DMS53 (cell line): ENCODE data around the gene ASPN.

Source experiments
- DNase-seq: peaks from one replicate; lab custom pipeline; 2025; lab: John Stamatoyannopoulos, UW

Gene ASPN

DNA sequence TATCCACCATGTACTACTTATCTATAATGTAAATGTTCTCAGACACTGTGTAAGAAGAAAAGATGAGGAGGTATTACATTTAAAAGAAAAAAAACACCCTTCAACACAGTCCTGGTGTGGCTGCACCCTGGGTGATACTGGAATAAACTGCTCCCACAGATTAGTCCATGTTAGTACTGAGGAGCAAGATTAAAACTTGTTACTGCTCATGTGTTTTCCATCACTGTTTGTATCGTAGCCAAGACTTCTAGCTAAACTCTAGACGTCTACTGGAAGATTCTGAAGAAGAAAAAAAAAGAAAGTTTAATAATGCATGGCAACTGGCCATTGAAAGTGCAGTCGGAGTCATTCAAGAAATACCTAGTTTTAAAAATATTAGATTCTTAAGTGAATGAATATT is at the start of gene ASPN:
TSS of gene ASPN (minus strand) at position 178 of the 400 bp plus-strand sequence.
- no peak for DNase-seq

GRCh38 chr9:92530893-92531292 is 48.6 kb upstream of the ASPN start:
- DNase-seq = no peak

- DNase-seq = no peak
Measured at GRCh38 chr9:92529124-92529523, 46.8 kb upstream of the ASPN start.

DNA sequence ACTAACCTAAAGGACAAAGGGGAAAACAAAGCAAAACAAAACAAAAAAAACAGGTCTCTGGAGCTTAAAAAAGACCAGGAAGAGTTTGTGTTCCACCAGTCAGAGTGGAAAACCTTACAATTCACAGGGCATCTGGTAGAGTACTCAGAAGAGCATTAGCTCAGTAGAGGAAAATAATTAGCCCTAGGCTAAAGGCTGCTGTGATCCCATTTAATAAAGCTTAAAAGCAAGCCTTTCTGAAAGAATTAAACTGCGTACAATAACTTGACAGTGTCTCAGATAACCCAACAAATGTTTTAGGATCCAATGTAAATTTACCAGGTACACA is 46.2 kb upstream of the ASPN start:
- no peak for DNase-seq

DNA sequence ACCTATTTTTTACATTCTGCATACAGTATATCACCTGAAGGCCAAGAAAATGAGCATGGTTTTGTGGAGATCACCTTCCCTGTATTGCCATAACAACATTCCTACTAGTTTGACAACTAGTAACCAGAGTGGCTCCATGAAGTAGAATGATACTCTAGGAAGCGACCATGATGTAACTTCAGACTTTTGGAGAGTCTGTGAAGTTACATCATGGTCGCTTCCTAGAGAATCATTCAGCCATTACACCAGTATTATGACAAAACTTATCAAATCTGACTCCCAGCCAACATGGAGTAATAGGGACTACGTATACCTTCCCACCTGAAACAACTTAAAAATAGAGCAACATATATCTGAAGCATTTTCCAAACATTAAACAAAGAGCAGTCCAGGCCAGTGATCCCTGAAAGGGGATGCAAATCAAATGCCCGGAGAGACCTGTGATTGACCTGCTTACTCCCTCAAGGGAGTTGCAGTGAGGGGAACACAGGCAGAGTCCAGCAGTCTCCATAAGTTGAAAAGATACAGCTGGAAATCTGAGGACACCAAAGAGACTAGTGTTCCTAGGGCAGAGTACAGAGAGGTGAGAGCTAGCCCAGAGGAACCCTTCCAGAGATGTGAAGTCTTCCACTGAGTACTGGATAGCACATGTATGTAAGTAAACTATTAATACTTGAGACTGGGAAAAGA is 45.7 kb upstream of the ASPN start:
- no peak for DNase-seq

DNA sequence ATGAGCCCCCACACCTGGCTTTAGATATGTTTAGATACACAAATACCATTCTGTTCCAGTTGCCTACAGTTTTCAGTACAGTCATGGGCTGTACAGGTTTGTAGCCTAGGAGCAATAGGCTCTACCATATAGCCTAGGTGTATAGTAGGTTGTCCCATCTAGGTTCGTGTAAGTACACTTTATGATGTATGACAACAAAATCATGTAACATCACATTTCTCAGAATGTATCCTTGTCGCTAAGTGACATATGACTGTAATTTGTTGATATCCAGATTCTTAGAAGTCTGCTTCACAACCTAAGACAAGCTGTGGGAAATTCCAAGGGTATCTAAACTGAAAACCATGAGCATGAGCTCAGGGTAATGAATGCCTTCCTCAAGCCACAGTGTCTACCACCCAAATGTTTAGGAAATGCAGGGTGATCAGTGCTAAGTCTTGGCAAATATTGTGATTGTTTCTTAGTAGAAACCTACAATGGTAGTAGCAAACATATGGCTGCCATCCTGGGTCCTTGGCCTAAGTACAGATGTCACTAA is 45.1 kb upstream of the ASPN start:
- DNase-seq = no peak

DNA sequence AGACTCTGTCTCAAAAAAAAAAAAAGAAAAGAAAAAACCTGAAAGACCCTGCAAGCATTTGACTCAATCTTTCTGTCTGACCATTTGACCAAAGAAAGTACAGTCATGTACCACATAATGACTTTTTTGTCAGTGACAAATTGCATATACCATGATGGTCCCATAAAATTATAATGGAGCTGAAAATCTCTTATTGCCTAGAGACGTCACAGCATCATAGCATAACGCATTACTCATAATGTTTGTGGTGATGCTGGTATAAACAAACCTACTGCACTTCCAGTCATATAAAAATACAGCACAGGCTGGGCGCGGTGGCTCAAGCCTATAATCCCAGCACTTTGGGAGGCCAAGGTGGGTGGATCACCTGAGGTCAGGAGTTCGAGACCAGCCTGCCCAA is 43.0 kb upstream of the ASPN start:
- no peak for DNase-seq

- DNase-seq = no peak
Measured at GRCh38 chr9:92524881-92525280, 42.6 kb upstream of the ASPN start.

DNA sequence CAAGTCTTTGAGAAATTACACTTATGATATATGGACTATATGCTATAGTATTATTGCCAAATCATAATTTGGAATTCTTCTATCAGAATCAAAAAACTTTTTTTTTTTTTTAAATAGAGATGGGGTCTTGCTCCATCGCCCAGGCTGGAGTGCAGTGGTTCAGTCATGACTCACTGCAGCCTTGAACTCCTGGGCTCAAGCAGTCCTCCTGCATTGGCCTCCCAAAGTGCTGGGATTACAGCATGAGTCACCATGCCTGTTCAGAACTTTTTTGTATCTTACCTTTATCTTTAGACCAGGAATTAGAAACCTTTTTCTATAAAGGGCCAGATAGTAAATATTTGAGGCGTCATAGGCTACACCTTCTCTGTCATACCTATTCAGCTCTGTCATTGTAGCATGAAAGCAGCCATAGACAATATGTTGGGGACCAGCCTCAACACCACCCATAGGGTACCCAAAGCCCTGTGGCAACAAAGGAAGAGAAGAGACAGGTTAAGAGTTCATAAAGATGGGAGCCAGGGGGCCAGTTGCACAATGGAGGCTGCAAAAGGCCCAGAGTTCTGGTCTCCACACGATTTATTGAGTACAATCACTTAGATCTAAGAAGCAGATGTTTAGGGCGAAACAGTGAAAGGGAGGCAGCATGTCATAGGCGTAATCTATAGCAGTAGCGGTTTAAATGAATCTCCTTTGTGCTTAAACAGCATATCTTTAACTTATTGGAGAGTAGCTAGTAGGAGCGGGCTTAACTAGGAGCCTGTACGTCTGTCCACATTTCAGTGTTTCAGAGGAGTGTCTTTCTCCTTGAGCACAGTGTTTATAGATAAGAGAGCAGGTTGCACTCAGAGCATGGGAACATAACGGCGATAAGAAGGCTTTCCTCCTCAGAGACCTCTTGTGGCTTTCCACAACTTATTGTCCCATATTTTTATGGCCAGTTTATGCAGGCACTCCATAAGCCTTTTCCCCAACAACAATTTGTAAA is 41.0 kb upstream of the ASPN start:
- DNase-seq = no peak

DNA sequence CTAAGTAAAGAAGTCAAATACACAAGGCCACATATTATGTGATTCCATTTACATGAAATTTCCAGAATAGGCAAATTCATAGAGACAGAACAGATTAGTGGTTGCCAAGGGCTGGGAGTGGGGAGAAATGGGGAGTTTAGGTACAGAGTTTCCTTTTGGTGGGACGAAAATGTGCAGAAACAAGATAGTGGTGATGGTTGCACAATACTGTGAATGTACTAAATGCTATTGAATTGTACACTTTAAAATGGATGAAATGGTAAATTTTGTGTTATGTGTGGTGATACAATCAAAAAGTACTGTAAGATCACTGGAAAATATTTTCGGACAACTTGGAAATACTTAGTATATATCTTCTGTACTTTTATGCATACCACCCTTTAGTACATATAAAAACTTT is 38.5 kb upstream of the ASPN start:
- DNase-seq = no peak

GRCh38 chr9:92518199-92518598 is 35.9 kb upstream of the ASPN start:
- DNase-seq = no peak

GRCh38 chr9:92517046-92517445 is 34.7 kb upstream of the ASPN start:
- no peak for DNase-seq

GRCh38 chr9:92516521-92516920 is 34.2 kb upstream of the ASPN start:
- no peak for DNase-seq

DNA sequence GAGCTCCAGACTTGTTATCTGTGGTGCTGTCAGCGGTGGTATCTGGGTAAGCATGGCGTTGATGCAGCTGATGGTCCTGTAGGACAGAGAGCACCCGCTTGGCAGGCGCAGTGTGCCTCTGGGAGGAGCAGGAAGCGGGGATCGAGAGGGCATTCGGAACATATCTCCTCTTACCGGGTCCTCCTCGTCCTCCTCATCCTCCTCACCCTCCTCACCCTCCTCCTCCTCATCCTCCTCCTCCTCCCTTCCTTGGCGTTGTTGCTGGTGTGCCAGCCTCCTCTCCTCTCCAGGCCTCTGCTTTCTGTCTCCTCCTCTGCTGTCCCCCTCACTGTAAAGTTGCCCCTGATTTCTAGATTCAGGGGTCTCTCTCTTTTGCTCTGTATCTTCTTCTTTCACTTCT is 32.3 kb upstream of the ASPN start:
- no peak for DNase-seq

GRCh38 chr9:92513349-92513748 is 31.0 kb upstream of the ASPN start:
- no peak for DNase-seq

- no peak for DNase-seq
Measured at GRCh38 chr9:92512622-92513021, 30.3 kb upstream of the ASPN start.

- DNase-seq = no peak
Measured at GRCh38 chr9:92510747-92511146, 28.4 kb upstream of the ASPN start.

DNA sequence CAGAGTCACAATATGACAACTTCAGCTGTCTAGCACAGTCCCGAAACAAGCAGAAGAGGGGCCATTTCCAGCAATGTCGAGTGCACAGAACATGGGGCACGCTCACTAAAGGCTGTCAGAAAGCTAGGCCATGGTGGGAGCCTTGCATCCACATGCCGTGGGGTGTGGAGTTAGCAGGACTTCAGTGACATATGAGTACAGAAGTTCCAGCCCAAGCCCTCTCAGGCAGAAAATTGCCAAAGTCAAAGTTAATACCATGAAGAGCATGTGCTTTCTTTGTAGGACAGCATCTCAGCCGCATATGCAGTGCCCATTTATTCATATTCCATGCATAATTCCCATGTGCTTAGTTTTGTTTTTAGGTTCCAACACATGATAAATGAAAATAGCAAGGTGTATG is 26.7 kb upstream of the ASPN start:
- DNase-seq = no peak

DNA sequence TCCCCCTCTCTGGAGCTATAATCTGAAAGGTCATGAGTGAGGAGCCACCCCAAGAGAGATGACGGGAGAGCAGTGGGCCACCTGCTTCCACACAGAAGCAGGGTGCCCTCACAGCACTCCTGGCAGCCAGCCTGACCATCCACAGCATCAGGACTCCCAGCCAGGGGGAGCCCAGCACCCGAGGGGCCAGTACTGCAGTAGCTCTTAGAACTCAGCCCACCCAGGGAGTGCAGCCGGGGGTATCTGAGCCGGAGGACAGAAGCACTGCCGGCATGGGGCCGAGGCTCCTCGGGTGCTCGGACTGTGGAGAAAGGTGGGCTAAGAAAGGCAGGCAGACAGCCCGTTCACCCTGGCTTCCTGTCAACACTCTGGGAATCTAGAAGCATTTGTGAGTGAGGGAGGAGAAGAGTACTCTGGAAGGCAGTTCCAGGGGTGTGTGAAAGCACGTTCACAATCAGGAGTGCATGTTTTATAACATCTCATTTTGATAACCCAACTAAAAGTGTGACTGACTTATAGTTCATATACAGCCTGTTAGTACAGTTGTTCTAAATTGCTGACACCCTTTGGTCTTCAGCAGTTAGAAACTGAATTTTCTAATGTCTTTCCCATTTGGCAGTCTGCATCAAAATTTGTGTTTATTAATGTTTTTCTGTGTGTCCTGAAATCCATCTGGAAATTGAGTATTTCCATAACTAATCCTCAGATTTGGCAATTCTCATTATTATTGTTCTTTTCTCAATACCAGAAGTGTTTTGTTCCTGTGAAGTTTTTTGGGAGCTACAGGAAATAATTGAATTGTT is 25.9 kb upstream of the ASPN start:
- no peak for DNase-seq

DNA sequence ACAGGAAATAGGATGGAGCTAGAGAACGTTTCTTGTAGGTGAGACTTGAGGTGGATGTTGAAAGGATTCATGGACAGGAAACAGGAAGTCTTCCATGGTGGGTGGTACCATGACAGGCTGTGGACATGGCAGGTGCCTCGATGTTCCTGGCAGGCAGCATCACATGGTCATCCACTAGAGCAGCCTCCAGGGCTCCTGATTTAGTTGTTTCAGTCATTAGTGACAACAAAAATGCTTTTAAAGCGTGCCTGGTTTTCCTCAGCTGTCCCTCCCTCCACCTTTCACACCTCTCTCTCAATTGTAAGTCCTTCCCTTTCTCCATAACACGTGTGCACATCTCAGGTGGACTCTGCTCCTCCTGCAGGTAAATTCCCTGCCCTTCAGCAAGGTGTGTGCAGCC is 25.2 kb upstream of the ASPN start:
- no peak for DNase-seq

DNA sequence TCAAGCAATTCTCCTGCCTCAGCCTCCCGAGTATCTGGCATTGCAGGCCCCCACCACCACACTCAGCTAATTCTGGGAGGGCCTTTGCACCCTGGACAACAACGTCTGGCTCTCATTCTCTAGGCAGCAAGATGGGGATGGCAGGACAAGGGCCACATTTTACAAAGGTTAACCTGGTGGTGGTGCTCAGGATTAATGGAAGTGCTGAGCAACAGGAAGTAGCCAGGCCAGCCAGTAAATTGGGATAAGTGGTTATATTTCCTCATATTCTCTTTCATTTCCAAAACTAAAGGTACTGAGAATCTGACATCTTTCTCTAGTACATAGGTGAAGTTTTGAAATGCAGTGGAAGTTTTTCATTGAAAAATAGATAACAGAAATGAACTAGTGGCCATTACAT is 24.7 kb upstream of the ASPN start:
- no peak for DNase-seq

- DNase-seq = no peak
Measured at GRCh38 chr9:92506184-92506857, 24.0 kb upstream of the ASPN start.
